Measurements from ENCODE around the gene GFOD1.

The GFOD1 gene

GRCh38 chr6:13526357-13526726 lies 38.9 kb upstream of the GFOD1 start:
- H3K36me3 ChIP-seq (ENCODE audit: control insufficient read depth, insufficient read depth, low read length) = no peaks in the 10 kb centered on the region
- no peak overlapping the region for H3K27ac ChIP-seq (ENCODE audit: insufficient read depth, low read depth, low read length, poor library complexity, severe bottlenecking)
- no peak overlapping the region for H3K4me3 ChIP-seq (ENCODE audit: insufficient read depth, low read depth, low read length)
- H3K4me1 ChIP-seq (ENCODE audit: control insufficient read depth, insufficient read depth, low read length) = peaks cover 7% of the 10 kb centered on the region
- H3K27me3 ChIP-seq (ENCODE audit: control insufficient read depth, insufficient read depth, low read length, poor library complexity, severe bottlenecking) = no peaks in the 10 kb centered on the region
- no peaks in the 10 kb centered on the region for H3K9me3 ChIP-seq (ENCODE audit: control insufficient read depth, low read length)
- WGBS, 2 experiments = 86 to 93% methylated on average over 1 of the region's 1 CpG

GRCh38 chr6:13524801-13525508 lies 37.6 kb upstream of the GFOD1 start:
- Histone ChIP-seq H3K27me3 (ENCODE audit: control insufficient read depth, insufficient read depth, low read length, poor library complexity, severe bottlenecking) (no peaks in the 10 kb centered on the region), H3K9me3 (ENCODE audit: control insufficient read depth, low read length) (no peaks in the 10 kb centered on the region), H3K36me3 (ENCODE audit: control insufficient read depth, insufficient read depth, low read length) (no peaks in the 10 kb centered on the region), H3K4me3 (ENCODE audit: insufficient read depth, low read depth, low read length) (no peak overlapping the region), H3K4me1 (ENCODE audit: control insufficient read depth, insufficient read depth, low read length) (peaks cover 7% of the 10 kb centered on the region), H3K27ac (ENCODE audit: insufficient read depth, low read depth, low read length, poor library complexity, severe bottlenecking) (no peak overlapping the region)
- WGBS, 2 experiments = 90 to 94% methylated on average over 12 of the region's 12 CpGs

- 88 to 92% methylated on average over 11 of the region's 11 CpGs for WGBS, 2 experiments
- Histone ChIP-seq H3K9me3 (ENCODE audit: control insufficient read depth, low read length) (no peaks in the 10 kb centered on the region), H3K36me3 (ENCODE audit: control insufficient read depth, insufficient read depth, low read length) (no peaks in the 10 kb centered on the region), H3K4me3 (ENCODE audit: insufficient read depth, low read depth, low read length) (no peak overlapping the region), H3K4me1 (ENCODE audit: control insufficient read depth, insufficient read depth, low read length) (peaks cover 7% of the 10 kb centered on the region), H3K27ac (ENCODE audit: insufficient read depth, low read depth, low read length, poor library complexity, severe bottlenecking) (no peak overlapping the region), H3K27me3 (ENCODE audit: control insufficient read depth, insufficient read depth, low read length, poor library complexity, severe bottlenecking) (no peaks in the 10 kb centered on the region)
Observed at GRCh38 chr6:13523826-13524622, 36.6 kb upstream of the GFOD1 start.

GRCh38 chr6:13522656-13523055 lies 35.3 kb upstream of the GFOD1 start:
- no peaks in the 10 kb centered on the region for H3K27me3 ChIP-seq (ENCODE audit: control insufficient read depth, insufficient read depth, low read length, poor library complexity, severe bottlenecking)
- H3K36me3 ChIP-seq (ENCODE audit: control insufficient read depth, insufficient read depth, low read length) = no peaks in the 10 kb centered on the region
- no peaks in the 10 kb centered on the region for H3K4me1 ChIP-seq (ENCODE audit: control insufficient read depth, insufficient read depth, low read length)
- no peak overlapping the region for H3K4me3 ChIP-seq (ENCODE audit: insufficient read depth, low read depth, low read length)
- H3K27ac ChIP-seq (ENCODE audit: insufficient read depth, low read depth, low read length, poor library complexity, severe bottlenecking) = no peak overlapping the region
- no peaks in the 10 kb centered on the region for H3K9me3 ChIP-seq (ENCODE audit: control insufficient read depth, low read length)
- 82 to 83% methylated on average over 4 of the region's 4 CpGs for WGBS, 2 experiments

GRCh38 chr6:13519839-13520238 lies 32.4 kb upstream of the GFOD1 start:
- no peaks in the 10 kb centered on the region for H3K9me3 ChIP-seq (ENCODE audit: control insufficient read depth, low read length)
- H3K36me3 ChIP-seq (ENCODE audit: control insufficient read depth, insufficient read depth, low read length) = no peaks in the 10 kb centered on the region
- no peaks in the 10 kb centered on the region for H3K4me1 ChIP-seq (ENCODE audit: control insufficient read depth, insufficient read depth, low read length)
- 89 to 98% methylated on average over 4 of the region's 4 CpGs for WGBS, 2 experiments
- no peak overlapping the region for H3K27ac ChIP-seq (ENCODE audit: insufficient read depth, low read depth, low read length, poor library complexity, severe bottlenecking)
- H3K27me3 ChIP-seq (ENCODE audit: control insufficient read depth, insufficient read depth, low read length, poor library complexity, severe bottlenecking) = no peaks in the 10 kb centered on the region
- H3K4me3 ChIP-seq (ENCODE audit: insufficient read depth, low read depth, low read length) = no peak overlapping the region

GRCh38 chr6:13517116-13517515 lies 29.7 kb upstream of the GFOD1 start:
- no peaks in the 10 kb centered on the region for H3K9me3 ChIP-seq (ENCODE audit: control insufficient read depth, low read length)
- H3K4me3 ChIP-seq (ENCODE audit: insufficient read depth, low read depth, low read length) = no peak overlapping the region
- H3K27me3 ChIP-seq (ENCODE audit: control insufficient read depth, insufficient read depth, low read length, poor library complexity, severe bottlenecking) = no peaks in the 10 kb centered on the region
- WGBS, 2 experiments = 87 to 92% methylated on average over 3 of the region's 3 CpGs
- no peaks in the 10 kb centered on the region for H3K36me3 ChIP-seq (ENCODE audit: control insufficient read depth, insufficient read depth, low read length)
- H3K27ac ChIP-seq (ENCODE audit: insufficient read depth, low read depth, low read length, poor library complexity, severe bottlenecking) = no peak overlapping the region
- no peaks in the 10 kb centered on the region for H3K4me1 ChIP-seq (ENCODE audit: control insufficient read depth, insufficient read depth, low read length)

GRCh38 chr6:13515912-13516311 lies 28.5 kb upstream of the GFOD1 start:
- H3K27me3 ChIP-seq (ENCODE audit: control insufficient read depth, insufficient read depth, low read length, poor library complexity, severe bottlenecking) = no peaks in the 10 kb centered on the region
- 92 to 96% methylated on average over 3 of the region's 3 CpGs for WGBS, 2 experiments
- H3K4me1 ChIP-seq (ENCODE audit: control insufficient read depth, insufficient read depth, low read length) = no peaks in the 10 kb centered on the region
- no peaks in the 10 kb centered on the region for H3K36me3 ChIP-seq (ENCODE audit: control insufficient read depth, insufficient read depth, low read length)
- no peak overlapping the region for H3K4me3 ChIP-seq (ENCODE audit: insufficient read depth, low read depth, low read length)
- H3K27ac ChIP-seq (ENCODE audit: insufficient read depth, low read depth, low read length, poor library complexity, severe bottlenecking) = no peak overlapping the region
- H3K9me3 ChIP-seq (ENCODE audit: control insufficient read depth, low read length) = no peaks in the 10 kb centered on the region

GRCh38 chr6:13513626-13514502 lies 26.5 kb upstream of the GFOD1 start:
- H3K27ac ChIP-seq (ENCODE audit: insufficient read depth, low read depth, low read length, poor library complexity, severe bottlenecking) = no peak overlapping the region
- H3K27me3 ChIP-seq (ENCODE audit: control insufficient read depth, insufficient read depth, low read length, poor library complexity, severe bottlenecking) = no peaks in the 10 kb centered on the region
- H3K4me1 ChIP-seq (ENCODE audit: control insufficient read depth, insufficient read depth, low read length) = no peaks in the 10 kb centered on the region
- no peaks in the 10 kb centered on the region for H3K9me3 ChIP-seq (ENCODE audit: control insufficient read depth, low read length)
- no peaks in the 10 kb centered on the region for H3K36me3 ChIP-seq (ENCODE audit: control insufficient read depth, insufficient read depth, low read length)
- H3K4me3 ChIP-seq (ENCODE audit: insufficient read depth, low read depth, low read length) = no peak overlapping the region
- 87 to 90% methylated on average over 16 of the region's 16 CpGs for WGBS, 2 experiments

- H3K27me3 ChIP-seq (ENCODE audit: control insufficient read depth, insufficient read depth, low read length, poor library complexity, severe bottlenecking) = no peaks in the 10 kb centered on the region
- H3K4me3 ChIP-seq (ENCODE audit: insufficient read depth, low read depth, low read length) = no peak overlapping the region
- no peaks in the 10 kb centered on the region for H3K4me1 ChIP-seq (ENCODE audit: control insufficient read depth, insufficient read depth, low read length)
- H3K27ac ChIP-seq (ENCODE audit: insufficient read depth, low read depth, low read length, poor library complexity, severe bottlenecking) = no peak overlapping the region
- H3K36me3 ChIP-seq (ENCODE audit: control insufficient read depth, insufficient read depth, low read length) = no peaks in the 10 kb centered on the region
- 85 to 91% methylated on average over 9 of the region's 9 CpGs for WGBS, 2 experiments
- no peaks in the 10 kb centered on the region for H3K9me3 ChIP-seq (ENCODE audit: control insufficient read depth, low read length)
Observed at GRCh38 chr6:13512900-13513299, 25.5 kb upstream of the GFOD1 start.
